Gastroesophageal sphincter (tissue), 4 donors: ENCODE measurements around the gene ZNF136. TPM values are rescaled to one million over a fixed set of nuclear protein-coding genes. Genes with fewer than 3 reads are reported as not detected.
A peak's percentile ranks its signal among the peaks of the same experiment; 100 is the strongest.

Experiments
- ATAC-seq: fragments of 150-250 bp; one replicate; pipeline ENCODE4 v1.9.1; 2016; ENCODE audit warnings: mild to moderate bottlenecking, moderate library complexity
- H3K27ac ChIP-seq, 4 donors: fragments of 200-600 bp; sonication (generic) in 3 of 4; 1 replicate in 3 of 4; 2 replicates in 1 of 4; pipeline ENCODE4 v1.5.1; 2016 to 2019
- H3K27me3 ChIP-seq: fragments of 200-600 bp; sonication (generic); one replicate; pipeline ENCODE4 v1.5.1; 2019
- H3K36me3 ChIP-seq, 2 donors: fragments of 200-600 bp; sonication (generic); one replicate each; pipeline ENCODE4 v1.5.1; 2019; ENCODE audit warnings: control low read depth in 1 of 2
- H3K4me1 ChIP-seq, 3 donors: fragments of 200-600 bp; sonication (generic); 1 replicate in 2 of 3; 2 replicates in 1 of 3; pipeline ENCODE4 v1.5.1; 2016 to 2019; ENCODE audit warnings: control low read depth in 2 of 3
- H3K4me3 ChIP-seq, 2 donors: fragments of 200-600 bp; sonication (generic); one replicate each; pipeline ENCODE4 v1.5.1; 2019; ENCODE audit warnings: mild to moderate bottlenecking in 1 of 2, moderate library complexity in 1 of 2
- H3K9me3 ChIP-seq, 3 donors: fragments of 200-600 bp; sonication (generic); one replicate each; pipeline ENCODE4 v1.5.1; 2017 to 2019; ENCODE audit warnings: control low read depth in 2 of 3
- EP300 ChIP-seq: sonication (generic); formaldehyde crosslinking; IDR thresholded peaks from one replicate; pipeline ENCODE4 v1.6.1; 2017; ENCODE audit warnings: antibody characterized with exemption, mild to moderate bottlenecking
- POLR2A ChIP-seq, 2 donors: fragments of 450-650 bp; IDR thresholded peaks; one replicate each; pipeline ENCODE4 v1.6.1; 2017; ENCODE audit warnings: antibody characterized with exemption in 2 of 2, mild to moderate bottlenecking in 2 of 2, moderate library complexity in 1 of 2
- POLR2AphosphoS5 ChIP-seq: sonication (generic); formaldehyde crosslinking; IDR thresholded peaks from one replicate; pipeline ENCODE4 v1.6.1; 2017; ENCODE audit warnings: antibody characterized with exemption
- WGBS, 2 donors: methylation state at CpG; one replicate each; pipeline ENCODE4 v1.1.5; 2018; ENCODE audit warnings: low coverage in 1 of 2; 5-methylcytosine and 5-hydroxymethylcytosine counted together
- total RNA-seq, 4 donors: library from RNA; depleted of rRNA; stranded (reverse); fragments of >200 nt; gene quantifications; one replicate each; pipeline ENCODE4 v1.1.0, GENCODE V29; 2016
- TF ChIP-seq, protein P1 (sequence below), 4 experiments: fragments of 200-600 bp in 2 of 4; fragments of 450-650 bp in 2 of 4; sonication (generic) in 1 of 4; IDR thresholded peaks; one replicate each; pipeline ENCODE4 v1.5.1; 2017 to 2019; ENCODE audit warnings: antibody characterized with exemption in 4 of 4, mild to moderate bottlenecking in 2 of 4, moderate library complexity in 2 of 4

The ZNF136 gene
- total RNA-seq, 4 donors from 2014 or later: 8.7 to 19.6 (median 11.5) TPM

DNA sequence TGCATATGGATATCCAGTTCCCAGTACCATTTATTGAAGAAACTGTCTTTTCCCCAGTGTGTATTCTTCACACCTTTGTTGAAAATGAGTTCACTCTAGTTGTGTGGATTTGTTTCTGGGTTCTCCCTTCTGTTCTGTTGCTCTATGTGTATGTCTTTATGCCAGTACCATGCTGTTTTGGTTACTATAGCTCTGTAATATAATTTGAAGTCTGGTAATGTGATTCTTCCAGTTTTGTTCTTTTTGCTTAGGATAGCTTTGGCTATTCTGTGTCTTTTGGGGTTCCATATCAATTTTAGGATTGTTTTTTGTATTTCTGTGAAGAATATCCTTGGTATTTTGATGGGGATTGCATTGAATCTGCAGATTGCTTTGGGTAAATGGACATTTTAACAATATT lies 35.2 kb downstream of the ZNF136 start:
- H3K36me3 ChIP-seq: peaks cover 0 to 2% of the 10 kb centered on the region in 2 donors
- peaks cover 0 to 15% (median 0%) of the 10 kb centered on the region in 3 donors for H3K4me1 ChIP-seq
- H3K27ac ChIP-seq: no peak overlapping the region
- peaks cover 0 to 28% (median 0%) of the 10 kb centered on the region in 3 donors for H3K9me3 ChIP-seq
- no peaks in the 10 kb centered on the region for H3K27me3 ChIP-seq
- ATAC-seq: no peak
- TF ChIP-seq EP300: no peak
- no peak overlapping the region for H3K4me3 ChIP-seq

DNA sequence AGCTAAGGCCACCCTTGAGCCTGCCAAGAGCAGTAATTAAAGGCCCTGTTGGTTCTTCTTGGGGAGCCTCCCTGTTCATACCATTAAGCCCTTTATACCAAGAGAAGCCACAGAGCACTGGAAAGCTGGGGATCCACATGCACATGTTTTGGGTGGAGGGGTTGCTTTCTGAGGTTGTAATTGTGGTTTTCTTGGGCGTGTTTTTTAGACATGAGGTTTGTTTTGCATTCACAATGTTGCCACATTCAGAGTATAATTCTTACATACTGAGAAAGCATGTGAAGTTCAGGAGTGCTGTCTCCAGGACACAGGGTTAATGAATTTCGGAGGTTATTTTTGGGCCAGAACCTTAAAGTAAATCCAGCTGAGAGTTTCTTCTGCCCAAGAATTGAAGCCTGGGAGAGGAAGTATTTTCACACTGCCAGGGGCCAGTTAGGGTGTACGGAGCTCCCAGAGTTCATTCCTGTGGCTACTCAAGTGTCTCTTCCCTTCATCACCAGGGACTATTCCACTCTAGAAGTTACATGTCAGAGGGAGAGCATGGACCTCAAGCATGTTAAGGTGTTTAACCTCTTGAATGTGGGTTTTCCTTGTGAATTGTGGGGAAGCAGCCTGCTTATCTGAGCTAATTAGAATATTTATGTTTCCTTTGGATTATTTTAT lies 37.0 kb downstream of the ZNF136 start:
- TF ChIP-seq POLR2A (IDR thresholded peaks at IDR 0.05) (no peak), EP300 (no peak), POLR2AphosphoS5 (no peak)
- TF ChIP-seq, protein P1, sequence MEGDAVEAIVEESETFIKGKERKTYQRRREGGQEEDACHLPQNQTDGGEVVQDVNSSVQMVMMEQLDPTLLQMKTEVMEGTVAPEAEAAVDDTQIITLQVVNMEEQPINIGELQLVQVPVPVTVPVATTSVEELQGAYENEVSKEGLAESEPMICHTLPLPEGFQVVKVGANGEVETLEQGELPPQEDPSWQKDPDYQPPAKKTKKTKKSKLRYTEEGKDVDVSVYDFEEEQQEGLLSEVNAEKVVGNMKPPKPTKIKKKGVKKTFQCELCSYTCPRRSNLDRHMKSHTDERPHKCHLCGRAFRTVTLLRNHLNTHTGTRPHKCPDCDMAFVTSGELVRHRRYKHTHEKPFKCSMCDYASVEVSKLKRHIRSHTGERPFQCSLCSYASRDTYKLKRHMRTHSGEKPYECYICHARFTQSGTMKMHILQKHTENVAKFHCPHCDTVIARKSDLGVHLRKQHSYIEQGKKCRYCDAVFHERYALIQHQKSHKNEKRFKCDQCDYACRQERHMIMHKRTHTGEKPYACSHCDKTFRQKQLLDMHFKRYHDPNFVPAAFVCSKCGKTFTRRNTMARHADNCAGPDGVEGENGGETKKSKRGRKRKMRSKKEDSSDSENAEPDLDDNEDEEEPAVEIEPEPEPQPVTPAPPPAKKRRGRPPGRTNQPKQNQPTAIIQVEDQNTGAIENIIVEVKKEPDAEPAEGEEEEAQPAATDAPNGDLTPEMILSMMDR (IDR thresholded peaks at IDR 0.05): no peak
- H3K9me3 ChIP-seq: peaks cover 0 to 20% (median 0%) of the 10 kb centered on the region in 3 donors
- peaks cover 0 to 9% (median 0%) of the 10 kb centered on the region in 3 donors for H3K4me1 ChIP-seq
- no peaks in the 10 kb centered on the region for H3K36me3 ChIP-seq
- no peak overlapping the region for H3K4me3 ChIP-seq
- no peak overlapping the region for H3K27ac ChIP-seq
- WGBS, 2 donors: 83 to 85% methylated on average over 1 to 3 of the region's 3 CpGs
- ATAC-seq: no peak
- H3K27me3 ChIP-seq: no peaks in the 10 kb centered on the region

DNA sequence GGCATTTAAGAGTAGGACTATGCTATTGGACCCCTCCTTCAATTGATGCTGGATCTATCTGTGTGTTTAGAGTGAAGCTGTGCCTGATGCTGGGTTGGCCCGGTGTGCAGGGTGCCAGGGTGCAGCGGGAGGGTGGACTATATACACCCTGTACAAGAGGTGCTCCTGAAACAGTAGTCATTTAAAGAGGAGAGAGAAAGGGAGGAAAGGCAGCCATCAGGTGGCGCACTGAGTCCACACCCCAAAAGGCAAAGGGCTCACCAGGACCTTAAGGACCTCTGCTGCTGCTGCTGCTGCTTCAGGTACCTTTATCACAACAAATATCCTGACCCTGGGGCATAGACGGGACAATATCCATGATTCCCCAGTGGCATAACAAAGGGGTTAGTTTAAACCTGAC lies 39.4 kb downstream of the ZNF136 start:
- no peaks in the 10 kb centered on the region for H3K4me1 ChIP-seq
- TF ChIP-seq POLR2AphosphoS5 (no peak), POLR2A (IDR thresholded peaks at IDR 0.05) (no peak), EP300 (no peak)
- TF ChIP-seq, protein P1 (IDR thresholded peaks at IDR 0.05): peak in 1 of 4 experiments; percentile 13
- ATAC-seq: no peak
- H3K27ac ChIP-seq: no peak overlapping the region
- WGBS, 2 donors: 69% methylated on average over 4 of the region's 4 CpGs; no CpG with 5 or more reads in 1 of the 2 donors
- H3K9me3 ChIP-seq: peaks cover 0 to 28% (median 0%) of the 10 kb centered on the region in 3 donors
- H3K4me3 ChIP-seq: no peak overlapping the region
- H3K36me3 ChIP-seq: peaks cover 0 to 3% of the 10 kb centered on the region in 2 donors
- H3K27me3 ChIP-seq: no peaks in the 10 kb centered on the region

DNA sequence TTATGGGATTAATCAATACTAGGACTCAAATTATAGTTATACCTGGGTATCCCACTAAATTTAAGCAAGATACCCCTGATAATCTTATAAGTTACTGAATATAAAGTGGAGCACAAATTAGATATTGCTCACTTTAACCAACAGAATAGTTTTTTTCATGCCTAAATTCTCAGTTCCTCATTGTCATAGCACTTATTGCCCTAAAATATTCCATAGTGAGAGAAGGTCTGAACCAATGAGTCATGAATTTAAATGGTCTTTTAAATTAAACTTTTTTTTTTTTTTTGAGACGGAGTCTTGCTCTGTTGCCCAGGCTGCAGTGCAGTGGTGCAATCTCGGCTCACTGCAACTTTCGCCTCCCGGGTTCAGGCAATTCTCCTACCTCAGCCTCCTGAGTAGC lies 42.4 kb downstream of the ZNF136 start:
- Histone ChIP-seq H3K9me3 (peaks cover 0 to 50% (median 0%) of the 10 kb centered on the region in 3 donors), H3K4me1 (no peaks in the 10 kb centered on the region), H3K36me3 (peaks cover 0 to 22% of the 10 kb centered on the region in 2 donors), H3K4me3 (no peak overlapping the region), H3K27me3 (no peaks in the 10 kb centered on the region), H3K27ac (no peak overlapping the region)
- 100% methylated on average over 3 of the region's 4 CpGs; no CpG with 5 or more reads in 1 of the 2 donors for WGBS, 2 donors
- TF ChIP-seq POLR2AphosphoS5 (no peak), POLR2A (IDR thresholded peaks at IDR 0.05) (no peak), EP300 (no peak)
- TF ChIP-seq, protein P1 (IDR thresholded peaks at IDR 0.05): no peak
- ATAC-seq: no peak

DNA sequence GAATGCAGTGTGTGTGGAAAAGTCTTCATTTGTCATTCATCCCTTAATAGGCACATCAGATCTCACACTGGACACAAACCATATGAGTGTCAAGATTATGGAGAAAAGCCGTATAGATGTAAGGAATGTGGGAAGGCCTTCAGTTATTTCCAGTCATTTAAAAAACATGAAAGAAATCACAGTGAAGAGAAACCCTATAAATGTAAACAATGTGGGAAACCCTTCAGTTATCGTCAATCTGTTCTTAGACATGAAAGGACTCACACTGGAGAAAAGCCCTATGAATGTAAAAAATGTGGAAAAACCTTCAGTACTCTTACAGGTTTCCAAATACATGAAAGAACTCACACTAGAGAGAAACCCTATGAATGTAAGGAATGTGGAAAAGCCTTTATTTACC lies 45.3 kb downstream of the ZNF136 start:
- Histone ChIP-seq H3K4me1 (no peaks in the 10 kb centered on the region), H3K27ac (no peak overlapping the region), H3K9me3 (peaks cover 0 to 52% (median 0%) of the 10 kb centered on the region in 3 donors), H3K27me3 (no peaks in the 10 kb centered on the region), H3K36me3 (peaks cover 0 to 22% of the 10 kb centered on the region in 2 donors), H3K4me3 (no peak overlapping the region)
- TF ChIP-seq EP300 (no peak), POLR2A (IDR thresholded peaks at IDR 0.05) (no peak), POLR2AphosphoS5 (no peak)
- TF ChIP-seq, protein P1 (IDR thresholded peaks at IDR 0.05): no peak
- WGBS, 2 donors: 83 to 95% methylated on average over 2 of the region's 2 CpGs
- no peak for ATAC-seq
